ENCODE measurements around the gene SH3TC1. TPM values are rescaled to one million over a fixed set of nuclear protein-coding genes. Genes with fewer than 3 reads are reported as not detected.

The SH3TC1 gene
- total RNA-seq, 1 donor from 2014 or later = 82.8 TPM

- DNase-seq (ENCODE audit: low read depth in 2 of 2) = peak; percentile 77 to 79
These were observed 43.0 kb downstream of the SH3TC1 start for GRCh38 chr4:8241895-8242696.

- no peak for DNase-seq (ENCODE audit: low read depth in 2 of 2)
These were observed 43.9 kb downstream of the SH3TC1 start for GRCh38 chr4:8242782-8243560.

GRCh38 chr4:8244001-8244757 is 45.1 kb downstream of the SH3TC1 start:
- no peak for DNase-seq (ENCODE audit: low read depth in 2 of 2)

GRCh38 chr4:8244931-8245460 is 45.9 kb downstream of the SH3TC1 start:
- no peak for DNase-seq (ENCODE audit: low read depth in 2 of 2)

GRCh38 chr4:8245884-8246833 is 47.1 kb downstream of the SH3TC1 start:
- no peak for DNase-seq (ENCODE audit: low read depth in 2 of 2)

GRCh38 chr4:8247047-8247930 is 48.2 kb downstream of the SH3TC1 start:
- no peak for DNase-seq (ENCODE audit: low read depth in 2 of 2)

GRCh38 chr4:8248091-8248490 is 49.0 kb downstream of the SH3TC1 start:
- DNase-seq (ENCODE audit: low read depth in 2 of 2) = peak in 1 of 2 donors; percentile 44

- no peak for DNase-seq (ENCODE audit: low read depth in 2 of 2)
These were observed 51.1 kb downstream of the SH3TC1 start for GRCh38 chr4:8250227-8250626.

- no peak for DNase-seq (ENCODE audit: low read depth in 2 of 2)
These were observed 51.5 kb downstream of the SH3TC1 start for GRCh38 chr4:8250637-8251036.

- DNase-seq (ENCODE audit: low read depth in 2 of 2) = no peak
These were observed 52.2 kb downstream of the SH3TC1 start for GRCh38 chr4:8251110-8251883.

- no peak for DNase-seq (ENCODE audit: low read depth in 2 of 2)
These were observed 53.4 kb downstream of the SH3TC1 start for GRCh38 chr4:8252301-8253173.

GRCh38 chr4:8254076-8254475 is 55.0 kb downstream of the SH3TC1 start:
- DNase-seq (ENCODE audit: low read depth in 2 of 2) = no peak

GRCh38 chr4:8255698-8256441 is 56.8 kb downstream of the SH3TC1 start:
- DNase-seq (ENCODE audit: low read depth in 2 of 2) = no peak

- no peak for DNase-seq (ENCODE audit: low read depth in 2 of 2)
These were observed 58.8 kb downstream of the SH3TC1 start for GRCh38 chr4:8257854-8258253.

GRCh38 chr4:8258552-8259212 is 59.6 kb downstream of the SH3TC1 start:
- DNase-seq (ENCODE audit: low read depth in 2 of 2) = no peak

GRCh38 chr4:8259743-8260430 is 60.8 kb downstream of the SH3TC1 start:
- no peak for DNase-seq (ENCODE audit: low read depth in 2 of 2)

Data from dermis microvascular lymphatic vessel endothelial cell (primary cell).